C4-2B (cell line): Measurements from ENCODE around the gene MAP2.

Experiments used
- ZFX ChIP-seq: fragments of 450-650 bp; IDR thresholded peaks from 2 replicates; pipeline ENCODE4 v1.6.1; 2017
- TF ChIP-seq, protein P1 (sequence below): fragments of 450-650 bp; conservative IDR thresholded peaks from 2 replicates; pipeline ENCODE4 v1.5.1; 2017; ENCODE audit warnings: mild to moderate bottlenecking

DNA sequence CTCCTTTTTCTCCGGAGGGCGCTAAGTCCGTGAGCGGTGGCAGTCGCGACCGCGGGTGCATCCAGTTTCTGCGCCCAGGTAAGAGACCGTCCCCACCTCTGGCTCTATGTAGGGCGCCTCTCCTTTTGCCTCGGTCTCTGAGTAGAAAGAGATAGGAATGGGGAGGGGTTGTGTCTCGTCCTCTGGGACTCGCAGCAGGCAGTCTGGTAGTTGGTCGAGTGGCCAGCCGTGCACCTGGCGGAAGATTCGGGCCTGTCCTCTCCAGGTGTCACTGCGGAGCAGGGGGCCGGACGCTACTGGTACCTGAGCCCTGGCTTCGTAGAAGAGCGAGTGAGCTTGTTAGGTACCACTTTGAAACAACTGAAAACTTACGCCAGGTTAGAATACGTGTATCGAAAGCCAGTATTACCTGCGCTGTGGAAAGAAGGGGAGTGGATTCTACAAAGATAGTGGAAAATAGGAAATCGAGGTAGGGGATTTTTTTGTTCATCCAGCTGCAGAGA, 403 bp downstream of the MAP2 start:
- TF ChIP-seq, protein P1, sequence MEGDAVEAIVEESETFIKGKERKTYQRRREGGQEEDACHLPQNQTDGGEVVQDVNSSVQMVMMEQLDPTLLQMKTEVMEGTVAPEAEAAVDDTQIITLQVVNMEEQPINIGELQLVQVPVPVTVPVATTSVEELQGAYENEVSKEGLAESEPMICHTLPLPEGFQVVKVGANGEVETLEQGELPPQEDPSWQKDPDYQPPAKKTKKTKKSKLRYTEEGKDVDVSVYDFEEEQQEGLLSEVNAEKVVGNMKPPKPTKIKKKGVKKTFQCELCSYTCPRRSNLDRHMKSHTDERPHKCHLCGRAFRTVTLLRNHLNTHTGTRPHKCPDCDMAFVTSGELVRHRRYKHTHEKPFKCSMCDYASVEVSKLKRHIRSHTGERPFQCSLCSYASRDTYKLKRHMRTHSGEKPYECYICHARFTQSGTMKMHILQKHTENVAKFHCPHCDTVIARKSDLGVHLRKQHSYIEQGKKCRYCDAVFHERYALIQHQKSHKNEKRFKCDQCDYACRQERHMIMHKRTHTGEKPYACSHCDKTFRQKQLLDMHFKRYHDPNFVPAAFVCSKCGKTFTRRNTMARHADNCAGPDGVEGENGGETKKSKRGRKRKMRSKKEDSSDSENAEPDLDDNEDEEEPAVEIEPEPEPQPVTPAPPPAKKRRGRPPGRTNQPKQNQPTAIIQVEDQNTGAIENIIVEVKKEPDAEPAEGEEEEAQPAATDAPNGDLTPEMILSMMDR, result peak; percentile 25
- TF ChIP-seq ZFX, result no peak
